ENCODE measurements around the gene S100A16. TPM values are rescaled to one million over a fixed set of nuclear protein-coding genes. Genes with fewer than 3 reads are reported as not detected.
A peak's percentile ranks its signal among the peaks of the same experiment; 100 is the strongest.

Gene S100A16
- total RNA-seq, 1 experiment from 2014 or later = 401 TPM

GRCh38 chr1:153624965-153625611 is 12.2 kb upstream of the S100A16 start:
- in situ Hi-C loops (cut with HindIII; ENCODE audit: low pct_unique_long_range_greater_than_20kb, low sequenced_read_pairs) = no loop called here
- DNase-seq (ENCODE audit: low read depth) = no peak

- DNase-seq (ENCODE audit: low read depth) = no peak
- in situ Hi-C loops (cut with HindIII; ENCODE audit: low pct_unique_long_range_greater_than_20kb, low sequenced_read_pairs) = no loop called here
These were observed 10.2 kb upstream of the S100A16 start for GRCh38 chr1:153623101-153623500.

- in situ Hi-C loops (cut with HindIII; ENCODE audit: low pct_unique_long_range_greater_than_20kb, low sequenced_read_pairs) = no loop called here
- DNase-seq (ENCODE audit: low read depth) = no peak
These were observed 6.2 kb upstream of the S100A16 start for GRCh38 chr1:153619171-153619570.

- peak; percentile 67 for DNase-seq (ENCODE audit: low read depth)
- in situ Hi-C loops (cut with HindIII; ENCODE audit: low pct_unique_long_range_greater_than_20kb, low sequenced_read_pairs) = no loop called here
These were observed 4.7 kb upstream of the S100A16 start for GRCh38 chr1:153617663-153618062.

GRCh38 chr1:153616917-153617311 is 4.0 kb upstream of the S100A16 start:
- in situ Hi-C loops (cut with HindIII; ENCODE audit: low pct_unique_long_range_greater_than_20kb, low sequenced_read_pairs) = no loop called here
- no peak for DNase-seq (ENCODE audit: low read depth)

GRCh38 chr1:153616144-153616916 is 3.4 kb upstream of the S100A16 start, which contains the start of gene S100A14:
S100A14 (minus strand) TSS chr1:153616325; CDS start chr1:153615858, 467 bp downstream.
- no peak for DNase-seq (ENCODE audit: low read depth)
- in situ Hi-C loops (cut with HindIII; ENCODE audit: low pct_unique_long_range_greater_than_20kb, low sequenced_read_pairs) = no loop called here

- in situ Hi-C loops (cut with HindIII; ENCODE audit: low pct_unique_long_range_greater_than_20kb, low sequenced_read_pairs) = no loop called here
- DNase-seq (ENCODE audit: low read depth) = no peak
These were observed 2.5 kb upstream of the S100A16 start for GRCh38 chr1:153615406-153615805.

GRCh38 chr1:153614906-153615305 is 2.0 kb upstream of the S100A16 start:
- in situ Hi-C loops (cut with HindIII; ENCODE audit: low pct_unique_long_range_greater_than_20kb, low sequenced_read_pairs) = no loop called here
- no peak for DNase-seq (ENCODE audit: low read depth)

GRCh38 chr1:153614189-153614900 is 1.4 kb upstream of the S100A16 start:
- no peak for DNase-seq (ENCODE audit: low read depth)
- in situ Hi-C loops (cut with HindIII; ENCODE audit: low pct_unique_long_range_greater_than_20kb, low sequenced_read_pairs) = no loop called here

- in situ Hi-C loops (cut with HindIII; ENCODE audit: low pct_unique_long_range_greater_than_20kb, low sequenced_read_pairs) = no loop called here
These were observed 469 bp upstream of the S100A16 start for GRCh38 chr1:153613406-153613805.

GRCh38 chr1:153612111-153612754 is 704 bp downstream of the S100A16 start:
- in situ Hi-C loops (cut with HindIII; ENCODE audit: low pct_unique_long_range_greater_than_20kb, low sequenced_read_pairs) = no loop called here
- DNase-seq (ENCODE audit: low read depth) = no peak

More at GRCh38 chr1:153613406-153613805, 469 bp upstream of the S100A16 start:
- no peak for DNase-seq (ENCODE audit: low read depth)

- DNase-seq (ENCODE audit: low read depth) = no peak
These were observed 1.6 kb downstream of the S100A16 start for GRCh38 chr1:153611356-153611755.

GRCh38 chr1:153610811-153611301 is 2.1 kb downstream of the S100A16 start:
- DNase-seq (ENCODE audit: low read depth) = no peak
- in situ Hi-C loops (cut with HindIII; ENCODE audit: low pct_unique_long_range_greater_than_20kb, low sequenced_read_pairs) = no loop called here

More at GRCh38 chr1:153611356-153611755, 1.6 kb downstream of the S100A16 start:
- in situ Hi-C loops (cut with HindIII; ENCODE audit: low pct_unique_long_range_greater_than_20kb, low sequenced_read_pairs) = no loop called here

GRCh38 chr1:153610334-153610733 is 2.6 kb downstream of the S100A16 start:
- in situ Hi-C loops (cut with HindIII; ENCODE audit: low pct_unique_long_range_greater_than_20kb, low sequenced_read_pairs) = no loop called here
- DNase-seq (ENCODE audit: low read depth) = no peak

- in situ Hi-C loops (cut with HindIII; ENCODE audit: low pct_unique_long_range_greater_than_20kb, low sequenced_read_pairs) = no loop called here
These were observed 3.4 kb downstream of the S100A16 start for GRCh38 chr1:153609585-153609907.

GRCh38 chr1:153608742-153609584 is 4.0 kb downstream of the S100A16 start:
- DNase-seq (ENCODE audit: low read depth) = peak; percentile 86
- in situ Hi-C loops (cut with HindIII; ENCODE audit: low pct_unique_long_range_greater_than_20kb, low sequenced_read_pairs) = no loop called here

More at GRCh38 chr1:153609585-153609907, 3.4 kb downstream of the S100A16 start:
- DNase-seq (ENCODE audit: low read depth) = no peak

GRCh38 chr1:153608089-153608682 is 4.8 kb downstream of the S100A16 start:
- in situ Hi-C loops (cut with HindIII; ENCODE audit: low pct_unique_long_range_greater_than_20kb, low sequenced_read_pairs) = no loop called here
- DNase-seq (ENCODE audit: low read depth) = no peak

Data from Caki2 (cell line).